ENCODE data around the gene LGR4. TPM values are rescaled to one million over a fixed set of nuclear protein-coding genes. Genes with fewer than 3 reads are reported as not detected.

LGR4 gene
- total and polyA plus RNA-seq, 10 of the 15 experiments (the other 5 are each of a cell fraction or from before 2014, with no cell fraction given) = under 0.01 to 0.64 (median 0.04) TPM; not detected in 5

- TF ChIP-seq BCL3 (IDR thresholded peaks at IDR 0.05; ENCODE audit: borderline replicate concordance, insufficient read depth, low read depth, low read length, poor library complexity, severe bottlenecking) (no peak), ZZZ3 (IDR thresholded peaks at IDR 0.05; ENCODE audit: control insufficient read depth, insufficient read length, low read depth) (no peak)
Observed at GRCh38 chr11:27398400-27398770, 74.2 kb downstream of the LGR4 start (continued).

DNA sequence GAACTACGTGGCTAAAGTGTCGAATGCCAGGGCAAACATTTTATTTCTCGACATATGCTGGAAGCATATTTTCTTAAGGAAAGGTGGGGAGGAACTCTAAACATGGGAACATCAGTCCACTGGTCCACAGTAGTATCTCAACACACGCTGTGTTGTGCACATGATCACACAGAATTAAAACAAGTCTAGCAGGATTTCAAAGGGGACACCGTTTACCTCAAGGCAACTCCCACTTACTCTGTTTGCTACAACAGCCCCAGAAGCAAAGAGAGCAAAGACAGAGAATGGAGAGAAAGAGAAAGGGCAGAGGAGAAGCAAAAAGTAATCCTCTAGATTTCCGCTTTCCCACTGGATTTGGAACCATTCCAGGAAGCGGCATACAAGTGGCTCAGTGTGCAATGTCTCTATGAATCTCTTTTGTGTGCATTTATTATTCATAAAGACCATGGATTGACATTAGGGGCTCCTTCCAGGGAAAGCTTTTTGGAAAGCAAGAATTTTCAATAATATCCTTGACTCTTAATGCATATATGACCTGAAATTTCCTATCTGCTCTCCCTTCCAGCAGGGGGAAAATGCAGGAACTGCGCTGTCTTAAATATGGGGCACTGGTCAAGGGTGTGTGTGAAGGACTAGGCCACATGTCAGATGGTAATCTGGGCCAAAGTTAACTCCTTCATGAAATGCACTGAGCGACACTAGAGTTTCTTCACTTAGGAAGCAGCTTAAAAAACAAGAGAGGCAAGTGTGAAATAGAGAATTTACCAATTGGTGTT lies 74.8 kb downstream of the LGR4 start:
- Histone ChIP-seq H4K20me1 (ENCODE audit: control insufficient read depth, insufficient read depth) (no peaks in the 10 kb centered on the region), H2AFZ (ENCODE audit: control insufficient read depth, low read depth, low read length) (no peak overlapping the region), H3K4me2 (ENCODE audit: control insufficient read depth, insufficient read depth) (no peak overlapping the region), H3K27me3 (replicated peaks in 1 of 2; ENCODE audit: control insufficient read depth in 2 of 2, insufficient read depth in 2 of 2, low read length in 1 of 2) (no peaks in the 10 kb centered on the region), H3K9me3 (replicated peaks; ENCODE audit: control insufficient read depth, insufficient read depth, low read length) (no peaks in the 10 kb centered on the region), H3K36me3 (ENCODE audit: control insufficient read depth in 2 of 2, insufficient read depth in 2 of 2, low read length in 1 of 2) (no peaks in the 10 kb centered on the region), H3K9ac (ENCODE audit: control insufficient read depth, insufficient read depth, low read length) (no peak overlapping the region), H3K27ac (ENCODE audit: control insufficient read depth, insufficient read depth) (no peak overlapping the region), H3K4me1 (ENCODE audit: control insufficient read depth, insufficient read depth, low read length) (no peaks in the 10 kb centered on the region), H3K79me2 (ENCODE audit: control insufficient read depth, insufficient read depth, low read length) (no peaks in the 10 kb centered on the region), H3K4me3 (no peak overlapping the region)
- 54% methylated on average over 9 of the region's 9 CpGs for WGBS (ENCODE audit: insufficient coverage, insufficient replicate concordance, low lambda C conversion rate, missing lambda C conversion rate)
- intact Hi-C loops (cut with micrococcal nuclease; ENCODE audit: unreplicated experiment) (no loop called here), in situ Hi-C loops (cut with MboI) (no loop called here)
- ATAC-seq (no peak), DNase-seq (ENCODE audit: low read depth, low spot score) (no peak), FAIRE-seq (no peak)
- RAD21 ChIA-PET (ENCODE audit: unreplicated experiment) = no interaction called here
- POLR2A ChIA-PET = no interaction called here
- no TSS peak for BruUV-seq (replicated peaks)
- SMC1A ChIA-PET (ENCODE audit: uncharacterized antibody, unreplicated experiment) = no interaction called here
- TF ChIP-seq RFX5 (IDR thresholded peaks at IDR 0.05; ENCODE audit: low read depth, low read length) = no peak
- TF ChIP-seq CBX3 (IDR thresholded peaks at IDR 0.05; ENCODE audit: borderline replicate concordance, low read depth) = no peak
- TF ChIP-seq ZNF217 (IDR thresholded peaks at IDR 0.05) = no peak
- no peak for TF ChIP-seq ZBTB40 (IDR thresholded peaks at IDR 0.05; ENCODE audit: borderline replicate concordance)
- TF ChIP-seq RUNX3 (IDR thresholded peaks at IDR 0.05; ENCODE audit: low read length) = no peak
- CTCF ChIA-PET = interaction anchor here (0.7 to 1.0 kb wide), 2 partner anchors 88 to 714 kb away, joined by 3 to 4 read pairs; no protein-coding TSS in a partner anchor

Measured in GM12878 (cell line).